DOHH2 (cell line): ENCODE results near the gene HLA-DPA1.

Experiments
- H3F3A ChIP-seq: fragments of 200-600 bp; sonication (generic), shearing (Covaris generic); 2 replicates; pipeline ENCODE4 v1.6.0; 2016; ENCODE audit warnings: antibody characterized with exemption, mild to moderate bottlenecking; ENCODE audit not compliant: control insufficient read depth, insufficient read depth
- H3K27ac ChIP-seq: fragments of 200-600 bp; sonication (generic); 2 replicates; pipeline ENCODE4 v1.5.1; 2014; ENCODE audit warnings: low read depth, mild to moderate bottlenecking, low read length, moderate library complexity
- H3K27me3 ChIP-seq: fragments of 200-600 bp; sonication (generic); 2 replicates; pipeline ENCODE4 v1.6.1; 2014; ENCODE audit warnings: mild to moderate bottlenecking, low read length, mixed read lengths; ENCODE audit not compliant: control insufficient read depth
- H3K36me3 ChIP-seq: fragments of 200-600 bp; sonication (generic); 2 replicates; pipeline ENCODE4 v1.6.1; 2014; ENCODE audit warnings: mild to moderate bottlenecking, low read length, moderate library complexity, mixed read lengths; ENCODE audit not compliant: control insufficient read depth
- H3K4me1 ChIP-seq: fragments of 200-600 bp; sonication (generic); 2 replicates; pipeline ENCODE4 v1.6.1; 2014; ENCODE audit warnings: mild to moderate bottlenecking, low read length, mixed read lengths; ENCODE audit not compliant: control insufficient read depth
- H3K4me2 ChIP-seq: fragments of 200-600 bp; sonication (generic); 2 replicates; pipeline ENCODE4 v1.6.0; 2014; ENCODE audit warnings: mild to moderate bottlenecking, low read length, moderate library complexity
- H3K4me3 ChIP-seq: fragments of 200-600 bp; sonication (generic); 2 replicates; pipeline ENCODE4 v1.5.1; 2014; ENCODE audit warnings: mild to moderate bottlenecking, low read length, mixed read lengths
- H3K79me2 ChIP-seq: fragments of 200-600 bp; sonication (generic); 2 replicates; pipeline ENCODE4 v1.6.1; 2014; ENCODE audit warnings: mild to moderate bottlenecking, low read length, mixed read lengths; ENCODE audit not compliant: control insufficient read depth
- H3K9me2 ChIP-seq: fragments of 200-600 bp; sonication (generic); replicated peaks from 2 replicates; pipeline ENCODE4 v1.6.1; 2014; ENCODE audit warnings: mild to moderate bottlenecking, low read length, mixed read lengths; ENCODE audit not compliant: control insufficient read depth
- H3K9me3 ChIP-seq: fragments of 200-600 bp; sonication (generic); 2 replicates; pipeline ENCODE4 v1.6.1; 2014; ENCODE audit warnings: antibody characterized with exemption, low read length, mixed read lengths; ENCODE audit not compliant: control insufficient read depth, insufficient read depth
- H4K20me1 ChIP-seq: fragments of 200-600 bp; sonication (generic); 2 replicates; pipeline ENCODE4 v1.6.0; 2014; ENCODE audit warnings: low read depth, mild to moderate bottlenecking, antibody characterized with exemption, low read length, moderate library complexity; ENCODE audit not compliant: control insufficient read depth, insufficient read depth
- CTCF ChIP-seq: fragments of 200-600 bp; sonication (generic); IDR thresholded peaks from one replicate; pipeline ENCODE4 v1.5.1; 2014; ENCODE audit warnings: antibody characterized with exemption, mild to moderate bottlenecking, low read depth, low read length; ENCODE audit not compliant: poor library complexity, severe bottlenecking
- EZH2phosphoT487 ChIP-seq: fragments of 200-600 bp; sonication (generic); IDR thresholded peaks from 2 replicates; pipeline ENCODE4 v1.6.1; 2017; ENCODE audit warnings: borderline replicate concordance, mild to moderate bottlenecking, antibody characterized with exemption, low read length, moderate library complexity, mixed read lengths

Gene HLA-DPA1

DNA sequence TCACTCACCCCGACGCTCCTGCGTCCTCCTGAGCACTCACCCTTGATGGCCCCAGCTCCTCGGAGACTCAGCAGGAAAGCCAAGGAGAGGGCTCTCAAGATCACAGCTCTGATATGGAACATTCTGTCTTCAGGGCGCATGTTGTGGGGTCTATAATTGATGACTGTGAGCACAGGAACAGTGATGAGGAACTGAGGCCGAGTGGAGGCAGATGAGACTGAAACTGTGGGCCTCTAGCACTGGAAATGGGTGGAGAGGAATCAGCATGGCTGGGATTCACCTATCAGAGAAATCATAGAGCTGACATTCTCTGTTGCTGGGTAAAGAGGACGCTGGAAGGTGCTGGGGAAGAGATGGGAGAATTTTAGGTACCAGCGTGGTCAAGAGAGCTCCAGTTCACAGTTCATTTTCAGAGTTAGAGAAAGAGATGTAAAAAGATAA is at the start of gene HLA-DPA1:
TSS of gene HLA-DPA1 (minus strand) at position 219 of the 441 bp plus-strand sequence.
- TF ChIP-seq EZH2phosphoT487 (no peak), CTCF (no peak)
- Histone ChIP-seq H4K20me1 (no peaks in the 10 kb centered on the region), H3K36me3 (peaks cover 25% of the 10 kb centered on the region), H3K27me3 (no peaks in the 10 kb centered on the region), H3K9me2 (no peaks in the 10 kb centered on the region), H3K27ac (peak within 1 kb of the TSS; percentile 58), H3F3A (no peaks in the 10 kb centered on the region), H3K79me2 (peaks cover 49% of the 10 kb centered on the region), H3K4me3 (peak within 1 kb of the TSS; percentile 91), H3K9me3 (no peaks in the 10 kb centered on the region), H3K4me1 (peaks cover 70% of the 10 kb centered on the region), H3K4me2 (peak within 1 kb of the TSS; percentile 84)

DNA sequence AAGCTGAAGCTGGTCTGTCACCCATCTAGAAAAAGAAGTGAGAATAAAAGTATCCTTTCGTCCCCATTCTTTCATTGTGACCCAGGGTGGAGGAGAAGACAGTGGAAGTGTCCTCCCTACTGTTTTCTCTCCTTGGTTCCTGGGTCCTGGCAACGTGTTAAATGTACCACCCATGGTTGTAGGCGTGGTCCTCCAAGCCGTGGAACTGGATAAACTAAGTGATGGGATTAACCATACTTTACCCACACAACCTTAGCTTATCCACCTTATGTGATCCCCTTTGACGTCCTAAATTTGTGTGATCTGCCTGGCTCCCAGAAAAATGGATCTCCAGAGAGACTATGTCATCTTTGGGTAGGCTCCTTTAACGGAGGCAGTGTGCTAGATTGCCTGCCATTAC is 49.7 kb upstream of the HLA-DPA1 start:
- Histone ChIP-seq H3K9me3 (peaks cover 11% of the 10 kb centered on the region), H3K27ac (no peak overlapping the region), H3K27me3 (peaks cover 4% of the 10 kb centered on the region; the same call in 1 of the 2 replicates), H3K9me2 (no peaks in the 10 kb centered on the region), H4K20me1 (no peaks in the 10 kb centered on the region), H3K4me3 (no peak overlapping the region), H3K4me2 (no peak overlapping the region), H3K36me3 (no peaks in the 10 kb centered on the region), H3F3A (no peaks in the 10 kb centered on the region), H3K4me1 (no peaks in the 10 kb centered on the region), H3K79me2 (no peaks in the 10 kb centered on the region)
- TF ChIP-seq EZH2phosphoT487: no peak
- no peak for TF ChIP-seq CTCF

DNA sequence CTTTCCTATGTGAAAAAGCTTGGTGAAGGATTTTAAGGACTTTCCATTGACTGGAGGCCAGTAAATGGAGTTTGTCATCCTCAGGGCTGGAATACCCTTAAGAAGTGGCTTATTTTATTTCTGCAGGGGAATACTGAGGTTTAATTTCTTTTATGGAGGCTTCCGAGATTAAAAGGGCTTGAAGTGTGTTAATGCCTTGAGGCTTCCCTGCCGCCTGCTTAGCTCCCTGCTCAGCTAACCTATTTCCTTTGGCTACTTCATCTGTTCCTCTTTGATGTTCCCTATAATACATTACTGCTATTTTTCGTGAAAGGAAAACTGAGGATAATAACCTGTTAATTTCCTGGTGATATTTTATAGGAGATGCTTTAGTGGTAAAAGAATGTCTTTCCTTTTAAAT is 46.6 kb upstream of the HLA-DPA1 start:
- Histone ChIP-seq H3K27me3 (peaks cover 12% of the 10 kb centered on the region), H3K9me2 (no peaks in the 10 kb centered on the region)

More for the DNA sequence above, 46.6 kb upstream of the HLA-DPA1 start:
- Histone ChIP-seq H3K79me2 (no peaks in the 10 kb centered on the region), H3K36me3 (no peaks in the 10 kb centered on the region), H3K4me1 (peaks cover 7% of the 10 kb centered on the region), H3F3A (peaks cover 1% of the 10 kb centered on the region; the same call in 1 of the 2 replicates), H3K4me3 (no peak overlapping the region), H4K20me1 (no peaks in the 10 kb centered on the region), H3K4me2 (no peak overlapping the region), H3K9me3 (peaks cover 11% of the 10 kb centered on the region), H3K27ac (no peak overlapping the region)
- TF ChIP-seq CTCF (no peak), EZH2phosphoT487 (no peak)
